Subcutaneous abdominal adipose tissue (tissue), 5 donors: Measurements from ENCODE around the gene MRPL38.

ENCODE experiments used
- H3K27ac ChIP-seq: one replicate; pipeline ENCODE4 v1.7.0; 2013; ENCODE audit warnings: low read depth, mild to moderate bottlenecking, inconsistent platforms, low read length, moderate library complexity
- H3K27me3 ChIP-seq, 5 donors: one replicate each; pipeline ENCODE4 v1.7.0; 2013; ENCODE audit warnings: low read length in 5 of 5, inconsistent platforms in 1 of 5; ENCODE audit not compliant: control insufficient read depth in 5 of 5, insufficient read depth in 4 of 5
- H3K36me3 ChIP-seq, 5 donors: one replicate each; pipeline ENCODE4 v1.7.0; 2013; ENCODE audit warnings: low read length in 5 of 5; ENCODE audit not compliant: control insufficient read depth in 5 of 5, insufficient read depth in 5 of 5
- H3K4me1 ChIP-seq, 5 donors: one replicate each; pipeline ENCODE4 v1.7.0; 2013; ENCODE audit warnings: low read length in 5 of 5, mild to moderate bottlenecking in 3 of 5, moderate library complexity in 1 of 5; ENCODE audit not compliant: control insufficient read depth in 5 of 5, insufficient read depth in 5 of 5
- H3K4me3 ChIP-seq, 5 donors: one replicate each; pipeline ENCODE4 v1.7.0; 2013; ENCODE audit warnings: low read length in 5 of 5, low read depth in 1 of 5
- H3K9ac ChIP-seq, 5 donors: one replicate each; pipeline ENCODE4 v1.7.0; 2013; ENCODE audit warnings: low read length in 5 of 5, mild to moderate bottlenecking in 4 of 5, moderate library complexity in 3 of 5
- H3K9me3 ChIP-seq, 5 donors: one replicate each; pipeline ENCODE4 v1.7.0; 2013; ENCODE audit warnings: low read length in 5 of 5; ENCODE audit not compliant: control insufficient read depth in 5 of 5
- donor health status: healthy.
- donor health status: healthy.
- donor health status: healthy.
- donor health status: healthy.
- donor health status: healthy.

The MRPL38 gene

DNA sequence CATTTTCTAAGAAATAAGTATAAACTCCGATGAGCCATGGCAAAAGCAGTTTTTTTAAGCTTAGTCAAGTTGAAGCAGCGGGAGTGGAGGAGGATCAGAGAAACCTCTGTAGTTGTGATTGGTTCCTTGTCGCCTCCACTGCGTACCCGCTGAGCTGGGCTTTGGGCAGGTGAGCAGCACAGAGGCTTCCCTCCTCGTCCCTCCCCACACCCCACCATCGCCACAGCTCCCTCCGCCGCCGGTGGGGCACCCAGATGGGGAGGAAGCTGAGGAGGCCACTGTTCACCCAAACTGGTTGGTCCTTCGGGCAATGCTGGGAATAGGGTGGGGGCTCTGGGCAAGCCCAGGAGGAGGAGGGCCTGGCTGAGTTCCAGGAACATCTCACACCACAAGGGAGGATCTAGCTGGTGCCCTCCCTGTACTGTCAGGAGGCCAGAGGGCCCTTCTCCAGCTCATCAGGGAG lies 5.2 kb upstream of the MRPL38 start:
- H3K9ac ChIP-seq = no peak overlapping the region
- peaks cover 0 to 28% (median 10%) of the 10 kb centered on the region in 5 donors for H3K36me3 ChIP-seq
- H3K27me3 ChIP-seq = no peaks in the 10 kb centered on the region
- H3K9me3 ChIP-seq = no peaks in the 10 kb centered on the region
- peaks cover 0 to 4% (median 0%) of the 10 kb centered on the region in 5 donors for H3K4me1 ChIP-seq
- H3K4me3 ChIP-seq = no peak overlapping the region
- H3K27ac ChIP-seq = no peak overlapping the region

- Histone ChIP-seq H3K27ac (no peak overlapping the region), H3K9ac (no peak overlapping the region), H3K9me3 (no peaks in the 10 kb centered on the region), H3K27me3 (no peaks in the 10 kb centered on the region), H3K4me1 (peaks cover 0 to 6% (median 3%) of the 10 kb centered on the region in 5 donors), H3K36me3 (peaks cover 0 to 22% (median 6%) of the 10 kb centered on the region in 5 donors), H3K4me3 (no peak overlapping the region)
Measured at GRCh38 chr17:75909051-75909811, 4.5 kb upstream of the MRPL38 start.

GRCh38 chr17:75908201-75908600 lies 3.5 kb upstream of the MRPL38 start:
- H3K27ac ChIP-seq = no peak overlapping the region
- H3K27me3 ChIP-seq = no peaks in the 10 kb centered on the region
- no peaks in the 10 kb centered on the region for H3K9me3 ChIP-seq
- H3K9ac ChIP-seq = no peak overlapping the region
- H3K4me1 ChIP-seq = peaks cover 2 to 12% (median 10%) of the 10 kb centered on the region in 5 donors
- peaks cover 0 to 14% (median 0%) of the 10 kb centered on the region in 5 donors for H3K36me3 ChIP-seq
- H3K4me3 ChIP-seq = no peak overlapping the region

DNA sequence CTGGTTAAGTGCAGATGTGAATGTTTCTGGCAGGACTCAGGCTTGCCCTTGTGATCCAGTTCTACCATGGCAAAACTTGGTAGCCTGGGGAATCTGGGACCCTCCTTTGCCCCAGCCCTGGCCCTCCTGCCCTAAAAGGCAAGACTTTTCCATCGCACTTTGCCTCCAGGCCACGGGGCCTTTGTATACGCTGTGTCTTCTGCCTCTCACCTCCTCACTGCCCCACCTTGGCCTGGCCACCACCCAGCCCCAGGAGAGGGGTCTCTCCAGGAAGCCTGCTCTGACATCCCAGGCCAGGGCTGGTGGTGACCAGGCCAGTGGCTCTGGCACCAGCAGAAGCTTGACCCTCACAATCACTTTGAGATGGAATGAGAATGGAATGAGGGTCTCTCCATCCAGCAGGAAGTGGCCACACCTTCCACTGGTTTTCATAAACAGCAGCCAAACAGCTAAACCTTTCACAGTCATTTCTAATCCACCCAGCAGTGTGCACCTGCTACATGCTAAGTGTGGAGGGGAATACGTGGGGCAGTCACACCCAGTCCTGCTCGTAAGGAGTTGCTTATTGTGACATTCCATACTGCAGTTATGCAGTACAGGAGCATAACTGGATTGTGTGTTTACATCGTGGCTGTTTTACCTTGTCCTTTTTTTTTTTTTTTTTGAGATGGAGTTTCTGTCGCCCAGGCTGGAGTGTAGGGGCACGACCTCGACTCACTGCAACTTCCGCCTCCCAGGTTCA lies 1.6 kb upstream of the MRPL38 start:
- Histone ChIP-seq H3K9ac (peak overlapping the region in 1 of 5 donors; percentile 25), H3K27ac (no peak overlapping the region)

GRCh38 chr17:75902406-75902805 lies 2.3 kb downstream of the MRPL38 start:
- H3K9me3 ChIP-seq = no peaks in the 10 kb centered on the region
- H3K36me3 ChIP-seq = peaks cover 0 to 52% (median 48%) of the 10 kb centered on the region in 5 donors
- no peaks in the 10 kb centered on the region for H3K27me3 ChIP-seq
- no peak overlapping the region for H3K9ac ChIP-seq
- H3K4me1 ChIP-seq = peaks cover 2 to 25% (median 15%) of the 10 kb centered on the region in 5 donors
- H3K4me3 ChIP-seq = no peak overlapping the region
- H3K27ac ChIP-seq = no peak overlapping the region

More for the DNA sequence above, 1.6 kb upstream of the MRPL38 start:
- Histone ChIP-seq H3K36me3 (peaks cover 0 to 21% (median 15%) of the 10 kb centered on the region in 5 donors), H3K4me3 (no peak overlapping the region), H3K9me3 (no peaks in the 10 kb centered on the region), H3K27me3 (no peaks in the 10 kb centered on the region), H3K4me1 (peaks cover 2 to 12% (median 10%) of the 10 kb centered on the region in 5 donors)

DNA sequence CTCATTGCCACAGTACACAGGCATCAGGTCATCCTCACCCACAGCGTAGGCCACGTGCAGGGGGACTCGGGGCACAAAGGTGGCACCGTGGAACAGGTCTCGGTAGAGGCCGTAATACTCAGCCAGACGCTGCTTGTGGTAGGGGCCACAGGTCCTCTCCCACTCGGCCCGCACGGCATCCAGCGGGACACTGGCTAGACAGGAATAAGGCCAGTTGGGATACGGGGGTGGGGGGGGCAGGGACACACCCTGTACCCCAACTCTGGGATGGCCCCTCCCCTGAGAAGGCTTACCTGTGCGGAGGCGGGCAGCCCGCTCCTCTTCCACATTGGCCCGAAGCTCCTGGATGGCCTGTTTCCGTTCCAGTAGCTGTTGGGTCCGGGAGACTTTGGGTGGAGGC lies 3.0 kb downstream of the MRPL38 start:
- Histone ChIP-seq H3K27me3 (no peaks in the 10 kb centered on the region), H3K4me3 (no peak overlapping the region), H3K9me3 (no peaks in the 10 kb centered on the region), H3K27ac (no peak overlapping the region), H3K4me1 (peaks cover 2 to 31% (median 19%) of the 10 kb centered on the region in 5 donors), H3K9ac (no peak overlapping the region), H3K36me3 (peaks cover 0 to 52% (median 48%) of the 10 kb centered on the region in 5 donors)

- Histone ChIP-seq H3K9me3 (no peaks in the 10 kb centered on the region), H3K36me3 (peaks cover 0 to 52% (median 48%) of the 10 kb centered on the region in 5 donors), H3K9ac (no peak overlapping the region), H3K27ac (no peak overlapping the region), H3K4me3 (no peak overlapping the region), H3K27me3 (no peaks in the 10 kb centered on the region), H3K4me1 (peaks cover 2 to 34% (median 20%) of the 10 kb centered on the region in 5 donors)
Measured at GRCh38 chr17:75900691-75901533, 3.8 kb downstream of the MRPL38 start.

- no peaks in the 10 kb centered on the region for H3K9me3 ChIP-seq
- H3K4me1 ChIP-seq = peaks cover 4 to 41% (median 30%) of the 10 kb centered on the region in 5 donors
- H3K27me3 ChIP-seq = no peaks in the 10 kb centered on the region
- H3K9ac ChIP-seq = peak overlapping the region in 1 of 5 donors; percentile 7
- peaks cover 0 to 52% (median 48%) of the 10 kb centered on the region in 5 donors for H3K36me3 ChIP-seq
- no peak overlapping the region for H3K4me3 ChIP-seq
- H3K27ac ChIP-seq = no peak overlapping the region
Measured at GRCh38 chr17:75899767-75900468, 4.8 kb downstream of the MRPL38 start.

DNA sequence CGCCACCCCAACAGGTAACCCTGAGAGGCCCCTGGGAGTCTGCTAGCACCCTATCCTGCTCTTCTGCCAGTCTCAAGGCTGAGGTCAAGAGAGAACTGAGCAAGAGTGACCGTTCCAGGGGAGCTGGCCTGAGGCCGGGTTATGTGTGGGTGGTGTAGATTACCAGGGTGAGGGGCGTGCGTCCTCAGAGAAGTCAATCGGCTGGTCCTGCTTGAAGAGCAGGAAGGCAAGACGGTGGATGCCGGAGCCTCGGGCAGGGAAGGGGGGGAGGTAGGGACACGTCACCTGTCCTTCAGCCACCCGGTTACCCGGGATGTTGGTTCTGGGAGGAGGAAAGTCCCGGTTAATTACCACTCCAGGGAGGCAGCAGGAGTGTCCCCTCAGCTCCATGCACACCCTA lies 5.3 kb downstream of the MRPL38 start:
- H3K9ac ChIP-seq = peak overlapping the region in 1 of 5 donors; percentile 51
- H3K36me3 ChIP-seq = peaks cover 0 to 52% (median 48%) of the 10 kb centered on the region in 5 donors
- no peaks in the 10 kb centered on the region for H3K9me3 ChIP-seq

More for the DNA sequence above, 5.3 kb downstream of the MRPL38 start:
- Histone ChIP-seq H3K27ac (no peak overlapping the region), H3K27me3 (no peaks in the 10 kb centered on the region), H3K4me1 (peaks cover 4 to 45% (median 31%) of the 10 kb centered on the region in 5 donors), H3K4me3 (no peak overlapping the region)
